ENCODE measurements around the gene DSTN. TPM values are rescaled to one million over a fixed set of nuclear protein-coding genes. Genes with fewer than 3 reads are reported as not detected.

DSTN gene
- total RNA-seq, 1 experiment from 2014 or later = 412 TPM

GRCh38 chr20:17611290-17611539 lies 41.3 kb downstream of the DSTN start:
- POLR2A ChIA-PET = no interaction called here
- intact Hi-C loops (cut with micrococcal nuclease; ENCODE audit: unreplicated experiment) = no loop called here
- ATAC-seq (peak; percentile 68), DNase-seq (ENCODE audit: low read depth, low spot score) (no peak)
- no TSS peak for BruUV-seq (replicated peaks)
- H3K4me1 ChIP-seq (ENCODE audit: control insufficient read depth, insufficient read depth, low read length) = peaks cover 60% of the 10 kb centered on the region
- H3K4me3 ChIP-seq (ENCODE audit: low read depth in 2 of 2, low read length in 2 of 2) = no peak overlapping the region
- in situ Hi-C loops (cut with HindIII; ENCODE audit: low pct_unique_long_range_greater_than_20kb, low sequenced_read_pairs) = no loop called here
- no peak for TF ChIP-seq CTCF (IDR thresholded peaks at IDR 0.05)
- TF ChIP-seq, protein P1, sequence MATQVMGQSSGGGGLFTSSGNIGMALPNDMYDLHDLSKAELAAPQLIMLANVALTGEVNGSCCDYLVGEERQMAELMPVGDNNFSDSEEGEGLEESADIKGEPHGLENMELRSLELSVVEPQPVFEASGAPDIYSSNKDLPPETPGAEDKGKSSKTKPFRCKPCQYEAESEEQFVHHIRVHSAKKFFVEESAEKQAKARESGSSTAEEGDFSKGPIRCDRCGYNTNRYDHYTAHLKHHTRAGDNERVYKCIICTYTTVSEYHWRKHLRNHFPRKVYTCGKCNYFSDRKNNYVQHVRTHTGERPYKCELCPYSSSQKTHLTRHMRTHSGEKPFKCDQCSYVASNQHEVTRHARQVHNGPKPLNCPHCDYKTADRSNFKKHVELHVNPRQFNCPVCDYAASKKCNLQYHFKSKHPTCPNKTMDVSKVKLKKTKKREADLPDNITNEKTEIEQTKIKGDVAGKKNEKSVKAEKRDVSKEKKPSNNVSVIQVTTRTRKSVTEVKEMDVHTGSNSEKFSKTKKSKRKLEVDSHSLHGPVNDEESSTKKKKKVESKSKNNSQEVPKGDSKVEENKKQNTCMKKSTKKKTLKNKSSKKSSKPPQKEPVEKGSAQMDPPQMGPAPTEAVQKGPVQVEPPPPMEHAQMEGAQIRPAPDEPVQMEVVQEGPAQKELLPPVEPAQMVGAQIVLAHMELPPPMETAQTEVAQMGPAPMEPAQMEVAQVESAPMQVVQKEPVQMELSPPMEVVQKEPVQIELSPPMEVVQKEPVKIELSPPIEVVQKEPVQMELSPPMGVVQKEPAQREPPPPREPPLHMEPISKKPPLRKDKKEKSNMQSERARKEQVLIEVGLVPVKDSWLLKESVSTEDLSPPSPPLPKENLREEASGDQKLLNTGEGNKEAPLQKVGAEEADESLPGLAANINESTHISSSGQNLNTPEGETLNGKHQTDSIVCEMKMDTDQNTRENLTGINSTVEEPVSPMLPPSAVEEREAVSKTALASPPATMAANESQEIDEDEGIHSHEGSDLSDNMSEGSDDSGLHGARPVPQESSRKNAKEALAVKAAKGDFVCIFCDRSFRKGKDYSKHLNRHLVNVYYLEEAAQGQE (IDR thresholded peaks at IDR 0.05; ENCODE audit: insufficient read depth in 1 of 2, low read depth in 2 of 2, low read length in 1 of 2) = no peak
- no peak for TF ChIP-seq TCF7L2 (IDR thresholded peaks at IDR 0.05; ENCODE audit: low read depth, low read length)
- no peak; the same call in 1 of the 2 replicates for TF ChIP-seq POLR2AphosphoS5 (IDR thresholded peaks at IDR 0.05; ENCODE audit: low read depth, low read length)
- TF ChIP-seq SIN3A (IDR thresholded peaks at IDR 0.05; ENCODE audit: borderline replicate concordance, insufficient read depth, low read depth, low read length) = no peak
- no peaks in the 10 kb centered on the region for H3K9me3 ChIP-seq (ENCODE audit: control insufficient read depth, insufficient read depth, low read depth, low read length)
- H3K36me3 ChIP-seq (ENCODE audit: control insufficient read depth, insufficient read depth, low read length) = peaks cover 17% of the 10 kb centered on the region
- no peaks in the 10 kb centered on the region for H3K27me3 ChIP-seq (ENCODE audit: control insufficient read depth, insufficient read depth, low read length)
- peak overlapping the region; percentile 74 for H3K27ac ChIP-seq (ENCODE audit: low read length)
- CTCF ChIA-PET = interaction anchor here (1.4 to 1.5 kb wide), 2 partner anchors 40 to 107 kb away, joined by 4 to 6 read pairs; no protein-coding TSS in a partner anchor

DNA sequence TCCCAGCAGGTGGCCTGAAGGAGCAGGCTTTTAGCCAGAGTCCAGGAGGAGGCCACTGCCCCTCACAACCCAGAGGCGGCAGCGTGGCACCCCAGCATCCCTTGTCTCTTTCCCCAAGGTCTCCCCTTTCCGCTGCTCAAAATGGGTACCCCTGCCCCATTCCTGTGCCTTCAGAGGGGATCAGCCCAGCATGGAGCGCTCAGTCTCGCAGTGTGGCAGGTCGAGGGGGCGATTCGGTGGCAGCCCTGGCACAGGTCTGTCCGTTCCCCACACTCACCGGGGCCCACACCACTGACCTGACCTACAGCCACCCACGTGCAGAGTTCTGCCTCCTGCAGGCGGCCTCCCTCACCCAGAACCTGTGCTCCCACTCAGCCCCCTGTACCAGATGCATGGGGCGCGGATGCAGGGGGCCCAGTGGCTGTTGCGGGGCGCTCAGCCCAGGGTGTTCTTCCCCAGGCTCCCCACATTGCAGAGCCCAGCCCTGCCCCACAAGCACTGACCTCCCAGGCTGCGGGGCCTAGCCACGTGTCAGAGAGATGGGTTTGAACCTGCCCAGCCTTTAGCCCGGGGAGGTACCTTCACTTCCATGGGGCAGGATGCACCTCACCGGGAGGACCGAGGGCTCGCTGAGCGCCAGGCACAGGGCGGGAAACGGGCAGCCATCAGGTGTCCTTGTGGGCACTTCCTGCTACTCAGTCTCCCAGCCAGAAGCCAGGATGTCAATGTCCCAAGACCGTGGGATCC lies 41.8 kb downstream of the DSTN start:
- peak; percentile 77 for TF ChIP-seq CTCF (IDR thresholded peaks at IDR 0.05)
- no peak for TF ChIP-seq TCF7L2 (IDR thresholded peaks at IDR 0.05; ENCODE audit: low read depth, low read length)
- ChIA-PET POLR2A (no interaction called here), CTCF (interaction anchor here (1.5 kb wide), 1 partner anchor 107 kb away, joined by 6 read pairs; no protein-coding TSS in a partner anchor)
- intact Hi-C loops (cut with micrococcal nuclease; ENCODE audit: unreplicated experiment) = no loop called here
- BruUV-seq (replicated peaks) = no TSS peak
- peaks cover 13% of the 10 kb centered on the region for H3K36me3 ChIP-seq (ENCODE audit: control insufficient read depth, insufficient read depth, low read length)
- DNase-seq (ENCODE audit: low read depth, low spot score) (no peak), ATAC-seq (peak; percentile 23)
- H3K4me1 ChIP-seq (ENCODE audit: control insufficient read depth, insufficient read depth, low read length) = peaks cover 56% of the 10 kb centered on the region
- H3K4me3 ChIP-seq (ENCODE audit: low read depth in 2 of 2, low read length in 2 of 2) = no peak overlapping the region
- H3K27ac ChIP-seq (ENCODE audit: low read length) = peak overlapping the region; percentile 74
- no peaks in the 10 kb centered on the region for H3K9me3 ChIP-seq (ENCODE audit: control insufficient read depth, insufficient read depth, low read depth, low read length)
- in situ Hi-C loops (cut with HindIII; ENCODE audit: low pct_unique_long_range_greater_than_20kb, low sequenced_read_pairs) = no loop called here
- H3K27me3 ChIP-seq (ENCODE audit: control insufficient read depth, insufficient read depth, low read length) = no peaks in the 10 kb centered on the region

Data from Panc1 (cell line).